ENCODE measurements around the gene SLC25A25. TPM values are rescaled to one million over a fixed set of nuclear protein-coding genes. Genes with fewer than 3 reads are reported as not detected.

SLC25A25 gene
- total and polyA plus RNA-seq, 12 donors, result 11.4 to 60.6 (median 15.6) TPM

- H3K4me3 ChIP-seq, result no peak overlapping the region
- peak in 1 of 7 donors; percentile 19 for DNase-seq
- H3K36me3 ChIP-seq (replicated peaks in 1 of 2), result no peaks in the 10 kb centered on the region
- no peaks in the 10 kb centered on the region for H3K27me3 ChIP-seq
- WGBS, 4 donors, result 63 to 82% (median 67%) methylated on average over 4 of the region's 4 CpGs
- H3K27ac ChIP-seq, result no peak overlapping the region
- intact Hi-C loops (cut with DNase I), result no loop called here
- no peak for TF ChIP-seq POLR2A (IDR thresholded peaks at IDR 0.05)
- no peak for TF ChIP-seq CTCF (IDR thresholded peaks at IDR 0.05)
- H3K9me3 ChIP-seq (replicated peaks in 1 of 3), result no peaks in the 10 kb centered on the region
- H3K4me1 ChIP-seq (replicated peaks in 1 of 2), result no peaks in the 10 kb centered on the region
These were observed 74.0 kb downstream of the SLC25A25 start for GRCh38 chr9:128142061-128142460.

GRCh38 chr9:128142596-128142995 is 74.6 kb downstream of the SLC25A25 start:
- 85 to 100% (median 93%) methylated on average over 2 of the region's 2 CpGs for WGBS, 4 donors
- no peaks in the 10 kb centered on the region for H3K27me3 ChIP-seq
- no peaks in the 10 kb centered on the region for H3K36me3 ChIP-seq (replicated peaks in 1 of 2)
- TF ChIP-seq POLR2A (IDR thresholded peaks at IDR 0.05), result no peak
- no peak for TF ChIP-seq CTCF (IDR thresholded peaks at IDR 0.05)
- no peak for DNase-seq
- no peaks in the 10 kb centered on the region for H3K4me1 ChIP-seq (replicated peaks in 1 of 2)
- no peak overlapping the region for H3K4me3 ChIP-seq
- H3K9me3 ChIP-seq (replicated peaks in 1 of 3), result no peaks in the 10 kb centered on the region
- intact Hi-C loops (cut with DNase I), result no loop called here
- no peak overlapping the region for H3K27ac ChIP-seq

- H3K4me1 ChIP-seq (replicated peaks in 1 of 2), result peaks cover 0 to 1% of the 10 kb centered on the region in 2 donors
- no peak overlapping the region for H3K4me3 ChIP-seq
- DNase-seq, result peak in 1 of 7 donors; percentile 11
- no peaks in the 10 kb centered on the region for H3K27me3 ChIP-seq
- WGBS, 4 donors, result 71 to 78% (median 74%) methylated on average over 7 to 8 of the region's 8 CpGs
- intact Hi-C loops (cut with DNase I), result no loop called here
- H3K9me3 ChIP-seq (replicated peaks in 1 of 3), result no peaks in the 10 kb centered on the region
- TF ChIP-seq CTCF (IDR thresholded peaks at IDR 0.05) (no peak), POLR2A (IDR thresholded peaks at IDR 0.05) (no peak)
- no peak overlapping the region for H3K27ac ChIP-seq
- H3K36me3 ChIP-seq (replicated peaks in 1 of 2), result no peaks in the 10 kb centered on the region
These were observed 75.7 kb downstream of the SLC25A25 start for GRCh38 chr9:128143525-128144238.

GRCh38 chr9:128144239-128145181 is 76.5 kb downstream of the SLC25A25 start:
- Histone ChIP-seq H3K36me3 (replicated peaks in 1 of 2) (no peaks in the 10 kb centered on the region), H3K27me3 (no peaks in the 10 kb centered on the region), H3K4me3 (no peak overlapping the region), H3K4me1 (replicated peaks in 1 of 2) (peaks cover 0 to 9% of the 10 kb centered on the region in 2 donors), H3K27ac (no peak overlapping the region), H3K9me3 (replicated peaks in 1 of 3) (no peaks in the 10 kb centered on the region)
- TF ChIP-seq CTCF (IDR thresholded peaks at IDR 0.05) (no peak), POLR2A (IDR thresholded peaks at IDR 0.05) (no peak)
- intact Hi-C loops (cut with DNase I), result no loop called here
- DNase-seq, result peak in 1 of 7 donors; percentile 13
- 78 to 87% (median 84%) methylated on average over 9 to 22 of the region's 22 CpGs for WGBS, 4 donors

Data from adrenal gland (tissue), 12 donors.